Gastrocnemius medialis (tissue), 4 donors: Measurements from ENCODE around the gene ADCY2.

Experiments
- POLR2A ChIP-seq, 2 donors: fragments of 450-650 bp; IDR thresholded peaks; one replicate each; pipeline ENCODE4 v1.6.1; 2017; ENCODE audit warnings: antibody characterized with exemption in 2 of 2, mild to moderate bottlenecking in 2 of 2, moderate library complexity in 2 of 2
- TF ChIP-seq, protein P1 (sequence below), 5 experiments: fragments of 450-650 bp in 3 of 5; fragments of 200-600 bp in 2 of 5; sonication (generic) in 2 of 5; IDR thresholded peaks in 4 of 5; conservative IDR thresholded peaks in 1 of 5; 1 replicate in 4 of 5; 2 replicates in 1 of 5; pipeline ENCODE4 v1.5.1; 2016 to 2019; ENCODE audit warnings: antibody characterized with exemption in 5 of 5, mild to moderate bottlenecking in 3 of 5, moderate library complexity in 3 of 5

DNA sequence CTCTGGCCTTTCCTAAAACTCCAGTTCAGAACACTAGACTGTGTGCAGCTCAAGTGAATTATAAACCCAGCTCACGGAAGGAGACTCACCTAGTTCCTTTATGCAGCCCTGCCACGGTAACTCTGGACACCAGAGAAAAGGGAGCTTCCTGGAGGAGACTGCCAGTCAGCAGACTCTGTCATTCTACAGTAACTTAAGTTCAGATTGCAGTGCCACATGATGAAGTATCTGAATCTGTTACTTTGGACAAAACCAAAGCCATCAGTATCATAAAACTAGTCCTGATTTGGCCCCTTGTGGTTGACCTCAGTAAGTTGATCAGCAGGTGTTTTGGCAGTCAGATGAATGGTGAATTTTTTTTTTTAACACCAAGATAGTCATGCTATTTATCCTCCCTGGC lies 475.7 kb downstream of the ADCY2 start:
- TF ChIP-seq, protein P1, sequence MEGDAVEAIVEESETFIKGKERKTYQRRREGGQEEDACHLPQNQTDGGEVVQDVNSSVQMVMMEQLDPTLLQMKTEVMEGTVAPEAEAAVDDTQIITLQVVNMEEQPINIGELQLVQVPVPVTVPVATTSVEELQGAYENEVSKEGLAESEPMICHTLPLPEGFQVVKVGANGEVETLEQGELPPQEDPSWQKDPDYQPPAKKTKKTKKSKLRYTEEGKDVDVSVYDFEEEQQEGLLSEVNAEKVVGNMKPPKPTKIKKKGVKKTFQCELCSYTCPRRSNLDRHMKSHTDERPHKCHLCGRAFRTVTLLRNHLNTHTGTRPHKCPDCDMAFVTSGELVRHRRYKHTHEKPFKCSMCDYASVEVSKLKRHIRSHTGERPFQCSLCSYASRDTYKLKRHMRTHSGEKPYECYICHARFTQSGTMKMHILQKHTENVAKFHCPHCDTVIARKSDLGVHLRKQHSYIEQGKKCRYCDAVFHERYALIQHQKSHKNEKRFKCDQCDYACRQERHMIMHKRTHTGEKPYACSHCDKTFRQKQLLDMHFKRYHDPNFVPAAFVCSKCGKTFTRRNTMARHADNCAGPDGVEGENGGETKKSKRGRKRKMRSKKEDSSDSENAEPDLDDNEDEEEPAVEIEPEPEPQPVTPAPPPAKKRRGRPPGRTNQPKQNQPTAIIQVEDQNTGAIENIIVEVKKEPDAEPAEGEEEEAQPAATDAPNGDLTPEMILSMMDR (IDR thresholded peaks at IDR 0.05 in 4 of 5, conservative IDR thresholded peaks at IDR 0.05 in 1 of 5): no peak
- no peak for TF ChIP-seq POLR2A (IDR thresholded peaks at IDR 0.05)
